Gastroesophageal sphincter (tissue), 3 donors: ENCODE data around the gene COL2A1.

Experiments used
- POLR2A ChIP-seq, 2 donors: fragments of 450-650 bp; IDR thresholded peaks; one replicate each; pipeline ENCODE4 v1.6.1; 2017; ENCODE audit warnings: antibody characterized with exemption in 2 of 2, mild to moderate bottlenecking in 2 of 2, moderate library complexity in 1 of 2
- POLR2AphosphoS5 ChIP-seq: sonication (generic); formaldehyde crosslinking; IDR thresholded peaks from one replicate; pipeline ENCODE4 v1.6.1; 2017; ENCODE audit warnings: antibody characterized with exemption
- TF ChIP-seq, protein P1 (sequence below), 4 experiments: fragments of 200-600 bp in 2 of 4; fragments of 450-650 bp in 2 of 4; sonication (generic) in 1 of 4; IDR thresholded peaks; one replicate each; pipeline ENCODE4 v1.5.1; 2017 to 2019; ENCODE audit warnings: antibody characterized with exemption in 4 of 4, mild to moderate bottlenecking in 2 of 4, moderate library complexity in 2 of 4

DNA sequence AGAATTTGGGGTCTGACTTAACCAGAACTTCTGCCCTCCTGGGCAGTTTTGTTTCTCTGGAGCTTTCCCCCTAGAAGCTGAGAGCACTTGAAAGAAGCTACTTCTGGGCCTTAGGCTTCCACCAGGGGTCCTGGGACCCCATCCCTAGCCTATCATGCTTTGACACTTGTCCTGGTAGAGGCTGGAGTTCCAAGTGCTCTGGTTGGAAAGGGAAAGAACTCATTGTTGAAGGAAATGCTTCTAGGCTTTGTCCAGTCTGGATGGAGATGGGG is 1.4 kb upstream of the COL2A1 start:
- no peak for TF ChIP-seq POLR2A (IDR thresholded peaks at IDR 0.05)
- TF ChIP-seq POLR2AphosphoS5 = no peak
- TF ChIP-seq, protein P1, sequence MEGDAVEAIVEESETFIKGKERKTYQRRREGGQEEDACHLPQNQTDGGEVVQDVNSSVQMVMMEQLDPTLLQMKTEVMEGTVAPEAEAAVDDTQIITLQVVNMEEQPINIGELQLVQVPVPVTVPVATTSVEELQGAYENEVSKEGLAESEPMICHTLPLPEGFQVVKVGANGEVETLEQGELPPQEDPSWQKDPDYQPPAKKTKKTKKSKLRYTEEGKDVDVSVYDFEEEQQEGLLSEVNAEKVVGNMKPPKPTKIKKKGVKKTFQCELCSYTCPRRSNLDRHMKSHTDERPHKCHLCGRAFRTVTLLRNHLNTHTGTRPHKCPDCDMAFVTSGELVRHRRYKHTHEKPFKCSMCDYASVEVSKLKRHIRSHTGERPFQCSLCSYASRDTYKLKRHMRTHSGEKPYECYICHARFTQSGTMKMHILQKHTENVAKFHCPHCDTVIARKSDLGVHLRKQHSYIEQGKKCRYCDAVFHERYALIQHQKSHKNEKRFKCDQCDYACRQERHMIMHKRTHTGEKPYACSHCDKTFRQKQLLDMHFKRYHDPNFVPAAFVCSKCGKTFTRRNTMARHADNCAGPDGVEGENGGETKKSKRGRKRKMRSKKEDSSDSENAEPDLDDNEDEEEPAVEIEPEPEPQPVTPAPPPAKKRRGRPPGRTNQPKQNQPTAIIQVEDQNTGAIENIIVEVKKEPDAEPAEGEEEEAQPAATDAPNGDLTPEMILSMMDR (IDR thresholded peaks at IDR 0.05) = no peak
